IMR-90 (cell line): ENCODE data around the gene PRKCA.

Experiments used
- CEBPB ChIP-seq: IDR thresholded peaks from 2 replicates; pipeline ENCODE4 v1.6.1; 2012; ENCODE audit warnings: low read depth, low read length, improper control_type of control experiment
- MAZ ChIP-seq: IDR thresholded peaks from 2 replicates; pipeline ENCODE4 v1.6.1; 2012; ENCODE audit warnings: low read depth, mild to moderate bottlenecking, low read length, improper control_type of control experiment, moderate library complexity, borderline replicate concordance
- NFE2L2 ChIP-seq: fragments of 150-350 bp; IDR thresholded peaks from 2 replicates; pipeline ENCODE4 v1.6.1; 2016; ENCODE audit warnings: low read depth, mild to moderate bottlenecking, low read length
- POLR2A ChIP-seq: IDR thresholded peaks from 2 replicates; pipeline ENCODE4 v1.6.1; 2012; ENCODE audit warnings: mild to moderate bottlenecking, low read depth, low read length
- RAD21 ChIP-seq: IDR thresholded peaks from 2 replicates; pipeline ENCODE4 v1.6.1; 2012; ENCODE audit warnings: low read length, improper control_type of control experiment
- RCOR1 ChIP-seq: IDR thresholded peaks from 2 replicates; pipeline ENCODE4 v1.6.1; 2012; ENCODE audit warnings: mild to moderate bottlenecking, low read length, improper control_type of control experiment; ENCODE audit not compliant: insufficient replicate concordance
- RFX5 ChIP-seq: IDR thresholded peaks from 2 replicates; pipeline ENCODE4 v1.8.0; 2012; ENCODE audit warnings: low read depth, mild to moderate bottlenecking, low read length, moderate library complexity
- SMC3 ChIP-seq: fragments of 150-350 bp; IDR thresholded peaks from 2 replicates; pipeline ENCODE4 v1.6.1; 2016; ENCODE audit warnings: low read depth, mild to moderate bottlenecking, antibody characterized with exemption, low read length, moderate library complexity
- TF ChIP-seq, protein P1 (sequence below): conservative IDR thresholded peaks from 2 replicates; pipeline ENCODE4 v1.5.1; 2012; ENCODE audit warnings: mild to moderate bottlenecking, low read depth, low read length, improper control_type of control experiment
- TF ChIP-seq, protein P2 (sequence below): fragments of 150-350 bp; IDR thresholded peaks from 2 replicates; pipeline ENCODE4 v1.6.1; 2016; ENCODE audit warnings: low read depth, mild to moderate bottlenecking, low read length, moderate library complexity, borderline replicate concordance

DNA sequence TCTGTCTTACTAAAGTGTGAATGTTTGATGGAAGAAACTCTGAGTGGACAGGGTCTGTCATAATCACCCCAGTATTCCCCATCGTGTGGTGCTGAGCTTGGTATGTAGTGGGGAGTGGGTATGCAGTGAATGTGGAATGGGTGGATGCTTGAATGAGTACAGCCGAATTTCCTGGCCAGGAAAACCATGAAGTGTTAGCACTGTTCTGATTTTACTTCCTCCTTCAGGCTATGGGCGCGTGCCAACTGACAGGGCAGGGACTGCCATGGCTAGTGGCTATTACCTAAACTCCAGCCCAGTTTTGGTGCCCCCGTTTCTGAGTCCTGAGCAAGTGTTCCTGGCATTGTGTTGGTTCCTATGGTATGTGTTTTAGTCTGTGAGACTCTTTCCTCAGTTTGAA, 48.6 kb downstream of the PRKCA start:
- TF ChIP-seq, protein P1, sequence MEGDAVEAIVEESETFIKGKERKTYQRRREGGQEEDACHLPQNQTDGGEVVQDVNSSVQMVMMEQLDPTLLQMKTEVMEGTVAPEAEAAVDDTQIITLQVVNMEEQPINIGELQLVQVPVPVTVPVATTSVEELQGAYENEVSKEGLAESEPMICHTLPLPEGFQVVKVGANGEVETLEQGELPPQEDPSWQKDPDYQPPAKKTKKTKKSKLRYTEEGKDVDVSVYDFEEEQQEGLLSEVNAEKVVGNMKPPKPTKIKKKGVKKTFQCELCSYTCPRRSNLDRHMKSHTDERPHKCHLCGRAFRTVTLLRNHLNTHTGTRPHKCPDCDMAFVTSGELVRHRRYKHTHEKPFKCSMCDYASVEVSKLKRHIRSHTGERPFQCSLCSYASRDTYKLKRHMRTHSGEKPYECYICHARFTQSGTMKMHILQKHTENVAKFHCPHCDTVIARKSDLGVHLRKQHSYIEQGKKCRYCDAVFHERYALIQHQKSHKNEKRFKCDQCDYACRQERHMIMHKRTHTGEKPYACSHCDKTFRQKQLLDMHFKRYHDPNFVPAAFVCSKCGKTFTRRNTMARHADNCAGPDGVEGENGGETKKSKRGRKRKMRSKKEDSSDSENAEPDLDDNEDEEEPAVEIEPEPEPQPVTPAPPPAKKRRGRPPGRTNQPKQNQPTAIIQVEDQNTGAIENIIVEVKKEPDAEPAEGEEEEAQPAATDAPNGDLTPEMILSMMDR, result no peak
- TF ChIP-seq SMC3 (no peak), MAZ (no peak), RAD21 (no peak), POLR2A (no peak), RCOR1 (no peak), NFE2L2 (no peak), RFX5 (no peak), CEBPB (no peak)
- TF ChIP-seq, protein P2, sequence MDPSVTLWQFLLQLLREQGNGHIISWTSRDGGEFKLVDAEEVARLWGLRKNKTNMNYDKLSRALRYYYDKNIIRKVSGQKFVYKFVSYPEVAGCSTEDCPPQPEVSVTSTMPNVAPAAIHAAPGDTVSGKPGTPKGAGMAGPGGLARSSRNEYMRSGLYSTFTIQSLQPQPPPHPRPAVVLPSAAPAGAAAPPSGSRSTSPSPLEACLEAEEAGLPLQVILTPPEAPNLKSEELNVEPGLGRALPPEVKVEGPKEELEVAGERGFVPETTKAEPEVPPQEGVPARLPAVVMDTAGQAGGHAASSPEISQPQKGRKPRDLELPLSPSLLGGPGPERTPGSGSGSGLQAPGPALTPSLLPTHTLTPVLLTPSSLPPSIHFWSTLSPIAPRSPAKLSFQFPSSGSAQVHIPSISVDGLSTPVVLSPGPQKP, result no peak
